ENCODE data around the gene SULF2.

Gene SULF2

DNA sequence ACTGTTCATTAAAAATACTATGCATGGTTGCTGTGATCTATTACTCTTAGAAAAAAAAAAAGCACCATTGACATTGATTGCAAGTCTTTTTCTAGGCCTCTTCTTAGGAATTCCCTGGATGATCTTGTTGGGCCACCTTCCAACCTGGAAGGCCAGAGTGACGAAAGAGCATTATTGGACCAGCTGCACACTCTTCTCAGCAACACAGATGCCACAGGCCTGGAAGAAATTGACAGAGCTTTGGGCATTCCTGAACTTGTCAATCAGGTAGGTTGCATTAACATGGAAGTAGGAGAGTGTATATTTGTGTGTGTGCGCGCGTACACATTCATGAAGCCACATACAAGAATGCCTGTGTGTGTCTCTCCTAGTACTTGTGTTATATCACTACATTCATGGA, 143.2 kb downstream of the SULF2 start:
- DNase-seq, result no peak

DNA sequence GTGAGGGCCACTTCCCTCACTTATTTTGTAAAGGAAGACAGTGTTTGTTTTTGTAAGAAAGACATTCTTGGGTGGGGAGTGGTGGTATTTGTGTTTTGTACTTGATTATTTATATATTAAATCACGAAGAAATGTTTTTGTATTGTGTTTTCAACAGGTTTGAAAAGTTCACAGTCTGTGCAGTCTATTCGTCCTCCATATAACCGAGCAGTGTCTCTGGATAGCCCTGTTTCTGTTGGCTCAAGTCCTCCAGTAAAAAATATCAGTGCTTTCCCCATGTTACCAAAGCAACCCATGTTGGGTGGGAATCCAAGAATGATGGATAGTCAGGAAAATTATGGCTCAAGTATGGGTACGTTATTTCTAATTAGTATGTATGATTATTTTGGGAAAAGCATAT, 146.4 kb downstream of the SULF2 start:
- no peak for DNase-seq

DNA sequence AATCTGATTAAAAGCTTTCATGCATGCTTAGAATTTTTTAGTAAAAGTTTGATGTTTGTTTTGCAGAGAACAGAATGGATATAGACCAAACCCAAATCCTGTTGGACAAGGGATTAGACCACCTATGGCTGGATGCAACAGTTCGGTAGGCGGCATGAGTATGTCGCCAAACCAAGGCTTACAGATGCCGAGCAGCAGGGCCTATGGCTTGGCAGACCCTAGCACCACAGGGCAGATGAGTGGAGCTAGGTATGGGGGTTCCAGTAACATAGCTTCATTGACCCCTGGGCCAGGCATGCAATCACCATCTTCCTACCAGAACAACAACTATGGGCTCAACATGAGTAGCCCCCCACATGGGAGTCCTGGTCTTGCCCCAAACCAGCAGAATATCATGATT, 150.0 kb downstream of the SULF2 start:
- no peak for DNase-seq

DNA sequence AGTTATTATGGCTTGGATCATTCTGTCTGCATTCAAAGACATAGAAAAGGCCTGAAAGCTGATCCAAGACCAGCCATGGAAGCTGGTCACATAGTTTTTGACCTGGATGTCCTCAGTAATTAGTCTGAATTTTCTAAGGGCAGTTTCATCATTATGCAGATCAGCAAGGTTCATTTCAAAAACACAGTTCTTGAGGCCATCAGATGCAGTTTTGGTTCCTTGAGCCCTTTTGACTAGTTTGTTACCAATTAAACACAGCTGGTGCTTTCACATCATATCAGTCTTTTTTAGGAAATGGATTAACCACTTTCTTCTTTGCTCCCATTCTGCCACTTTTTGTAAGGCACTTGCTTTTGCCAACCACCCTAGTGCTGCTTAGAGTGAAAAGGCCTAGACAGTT, 154.2 kb downstream of the SULF2 start:
- DNase-seq, result no peak

DNA sequence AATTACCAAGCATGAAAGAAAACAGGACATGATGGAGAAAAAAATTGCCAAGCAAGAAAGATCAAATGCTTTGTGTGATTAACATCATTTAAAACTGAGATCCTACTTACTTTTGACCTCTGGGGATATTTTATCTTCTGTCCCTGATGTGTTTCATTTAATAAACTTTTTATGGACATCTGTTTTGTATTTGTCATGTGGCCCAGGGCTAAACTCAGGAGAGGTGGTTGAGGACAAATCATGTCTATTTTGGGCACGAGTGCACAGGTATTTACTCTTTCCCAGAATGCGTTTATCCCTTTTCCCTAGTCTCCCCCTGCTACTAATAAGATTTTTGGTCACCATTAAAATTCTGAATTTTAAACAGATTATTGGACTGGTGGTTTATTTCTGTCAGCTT, 155.4 kb downstream of the SULF2 start:
- no peak for DNase-seq

DNA sequence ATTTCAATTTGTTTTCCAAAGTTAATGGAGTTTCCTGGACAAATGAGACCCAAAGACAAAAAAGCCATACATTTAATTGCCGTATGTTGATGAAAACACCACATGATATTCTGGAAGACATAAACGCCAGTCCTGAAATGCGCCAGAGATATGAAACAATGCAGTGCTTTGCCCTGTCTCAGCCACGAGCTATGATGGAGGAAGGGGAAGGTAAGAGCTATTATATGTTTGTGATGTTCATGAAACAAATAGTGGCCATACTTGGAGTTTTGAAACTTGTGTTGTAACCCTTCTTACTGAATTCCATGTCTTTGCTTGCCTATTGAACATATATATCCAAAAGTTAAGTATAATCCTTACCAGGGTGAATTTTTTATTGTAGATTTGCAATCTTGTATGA, 157.7 kb downstream of the SULF2 start:
- DNase-seq, result no peak

DNA sequence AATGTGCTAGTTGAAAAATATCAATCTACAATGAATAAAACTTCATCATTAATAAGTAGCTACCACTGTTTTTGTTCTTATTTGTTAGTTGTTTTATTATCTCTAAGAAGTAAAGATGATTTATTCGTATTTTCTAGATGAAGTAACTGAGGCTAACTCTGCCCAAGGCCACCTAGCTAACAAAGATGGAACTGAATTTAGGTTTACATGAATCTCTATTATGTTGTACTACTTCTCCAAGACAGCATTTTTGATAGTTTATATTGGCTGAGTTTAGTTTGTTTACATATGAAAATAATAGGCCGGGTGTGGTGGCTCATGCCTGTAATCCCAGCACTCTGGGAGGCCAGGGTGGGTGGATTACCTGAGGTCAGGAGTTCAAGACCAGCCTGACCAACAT, 162.1 kb downstream of the SULF2 start:
- no peak for DNase-seq

DNA sequence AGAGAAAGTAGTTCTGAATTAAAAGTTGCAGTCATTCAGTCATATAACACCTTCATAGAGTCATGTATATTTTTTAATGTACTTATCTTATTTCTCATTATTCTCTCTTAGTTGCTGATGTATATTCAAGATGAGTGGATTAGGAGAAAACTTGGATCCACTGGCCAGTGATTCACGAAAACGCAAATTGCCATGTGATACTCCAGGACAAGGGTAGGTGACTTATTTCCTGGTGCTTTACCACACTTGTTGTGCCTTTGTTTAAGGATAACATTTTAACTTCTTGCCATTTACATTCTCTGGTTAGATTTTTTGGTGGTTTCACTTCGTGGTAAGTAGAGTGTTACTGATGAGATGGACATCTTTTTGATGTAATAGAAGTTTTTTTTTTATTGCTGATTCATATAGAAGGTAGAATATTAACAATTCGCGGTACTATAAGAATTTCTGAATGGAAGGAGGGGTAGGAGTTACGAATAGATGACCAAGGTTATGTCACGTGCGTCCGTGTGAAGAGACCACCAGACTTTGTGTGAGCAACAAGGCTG, 163.1 kb downstream of the SULF2 start:
- DNase-seq, result no peak

DNA sequence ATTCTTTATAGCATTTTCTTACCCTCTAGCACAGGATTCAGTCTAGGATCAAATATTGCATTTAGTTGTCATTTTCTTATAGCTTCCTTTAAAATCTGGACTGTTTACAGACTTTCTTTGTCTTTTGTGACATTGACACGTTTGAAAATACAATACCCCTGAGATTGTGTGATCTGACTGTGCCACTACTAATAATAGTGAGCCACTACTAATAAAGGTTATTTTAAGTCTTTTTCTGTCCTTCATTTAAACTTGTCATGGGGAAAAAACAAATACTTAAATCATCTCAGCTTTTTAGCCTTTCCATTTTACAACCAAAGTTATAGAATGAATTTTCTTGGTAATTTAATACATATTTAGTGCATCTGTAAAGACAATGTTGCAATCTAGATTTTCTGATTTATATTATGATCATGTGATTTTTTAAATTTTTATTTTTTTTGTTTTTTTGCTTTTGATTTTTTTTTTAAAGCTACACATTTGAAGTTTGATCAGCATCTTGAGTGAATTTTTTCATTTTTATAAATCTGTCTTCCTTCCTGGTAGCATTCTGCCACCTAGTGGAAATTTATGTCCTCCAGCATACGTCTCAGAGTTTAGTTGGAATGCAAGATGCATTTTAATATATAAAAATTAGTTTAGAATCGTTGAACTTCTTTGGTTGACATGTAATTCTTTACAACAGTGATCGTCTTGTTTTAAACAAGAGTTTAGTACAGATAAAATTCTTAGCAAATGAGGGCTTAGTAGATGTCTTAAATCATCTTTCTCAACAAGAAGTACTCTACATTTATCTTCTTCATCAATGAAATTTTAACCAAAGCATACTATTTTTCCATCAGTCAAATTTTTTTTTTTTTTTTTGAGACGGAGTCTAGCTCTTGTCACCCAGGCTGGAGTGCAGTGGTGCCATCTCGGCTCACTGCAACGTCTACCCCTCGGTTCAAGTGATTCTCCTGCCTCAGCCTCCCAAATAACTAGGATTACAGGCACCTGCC, 164.2 kb downstream of the SULF2 start:
- DNase-seq, result peak; percentile 6

DNA sequence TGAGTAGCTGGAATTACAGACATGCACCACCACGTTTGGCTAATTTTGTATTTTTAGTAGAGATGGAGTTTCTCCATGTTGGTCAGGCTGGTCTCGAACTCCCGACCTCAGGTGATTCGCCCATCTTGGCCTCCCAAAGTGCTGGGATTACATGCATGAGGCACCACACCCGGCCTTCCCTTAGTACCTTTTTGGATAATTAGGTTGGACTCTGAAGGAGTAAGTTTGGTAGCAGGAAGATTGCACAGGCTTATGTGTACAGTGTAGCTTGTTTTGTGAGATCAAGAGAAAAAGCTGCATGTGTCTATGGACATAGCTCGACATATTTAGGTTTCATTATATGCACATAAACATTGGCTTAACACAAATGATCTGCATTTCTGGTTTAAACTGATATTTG, 166.8 kb downstream of the SULF2 start:
- DNase-seq, result no peak

DNA sequence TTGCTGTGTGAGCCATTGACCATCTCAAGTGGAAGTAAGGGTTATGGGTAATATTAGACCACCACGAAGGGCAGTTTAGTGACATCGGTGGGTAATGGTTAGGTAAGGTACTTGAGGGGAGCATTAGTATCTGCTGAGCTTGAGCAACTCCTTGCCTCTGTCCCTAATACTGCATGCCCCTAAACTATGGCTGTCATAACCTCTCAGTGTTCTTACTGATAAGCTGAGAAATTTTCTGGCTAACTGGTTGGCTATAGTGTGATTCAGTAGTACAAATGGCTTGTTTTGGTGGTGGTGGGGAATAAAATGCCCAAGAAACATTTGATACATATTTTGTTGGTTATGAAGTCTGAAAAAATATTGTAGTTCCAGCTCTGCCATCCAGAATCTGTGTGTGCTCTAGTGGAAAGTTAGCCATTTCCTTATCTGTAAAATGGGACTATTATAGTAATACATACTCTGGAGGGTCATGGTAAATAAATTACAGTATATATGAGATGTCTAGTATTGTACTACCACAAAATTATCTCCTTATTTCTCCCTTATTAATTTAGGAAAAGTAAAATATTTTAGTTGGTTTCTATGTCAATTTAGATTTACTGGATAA, 170.5 kb downstream of the SULF2 start:
- DNase-seq, result no peak

DNA sequence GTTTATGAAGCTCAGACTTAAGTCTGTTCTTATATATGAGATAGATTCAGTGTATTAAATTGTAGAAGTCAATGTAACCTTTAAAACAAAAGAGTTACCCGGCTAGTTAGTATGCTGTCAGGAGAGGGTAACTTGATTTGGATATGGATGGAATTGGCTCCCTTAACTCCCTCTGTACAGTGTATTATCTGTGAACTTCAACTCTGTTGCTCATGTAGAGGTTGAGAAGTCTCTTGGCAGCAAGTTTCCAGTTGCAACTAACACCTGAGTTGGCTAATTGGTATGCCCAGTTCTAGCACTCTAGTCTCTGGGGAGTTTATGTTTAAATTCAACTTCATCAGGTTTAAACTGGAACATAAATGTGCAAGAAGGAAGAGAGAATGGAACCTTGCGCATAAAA, 172.6 kb downstream of the SULF2 start:
- DNase-seq, result no peak

DNA sequence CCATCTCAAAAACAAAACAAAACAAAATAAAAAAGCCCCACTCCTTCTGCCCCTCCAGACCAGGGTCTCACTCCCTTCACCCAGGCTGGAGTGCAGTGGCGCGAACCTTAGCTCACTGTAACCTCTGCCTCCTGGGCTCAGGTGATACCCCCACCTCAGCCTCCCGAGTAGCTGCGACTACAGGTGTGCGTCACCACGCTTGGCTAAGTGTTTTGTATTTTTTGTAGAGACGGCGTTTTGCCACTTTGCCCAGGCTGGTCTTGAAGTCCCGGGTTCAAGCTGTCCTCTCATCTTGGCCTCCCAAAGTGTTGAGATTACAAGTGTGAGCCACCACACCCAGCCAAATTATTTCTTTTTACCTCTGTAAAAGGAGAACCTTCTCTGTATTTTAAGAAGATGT, 173.5 kb downstream of the SULF2 start:
- DNase-seq, result no peak

DNA sequence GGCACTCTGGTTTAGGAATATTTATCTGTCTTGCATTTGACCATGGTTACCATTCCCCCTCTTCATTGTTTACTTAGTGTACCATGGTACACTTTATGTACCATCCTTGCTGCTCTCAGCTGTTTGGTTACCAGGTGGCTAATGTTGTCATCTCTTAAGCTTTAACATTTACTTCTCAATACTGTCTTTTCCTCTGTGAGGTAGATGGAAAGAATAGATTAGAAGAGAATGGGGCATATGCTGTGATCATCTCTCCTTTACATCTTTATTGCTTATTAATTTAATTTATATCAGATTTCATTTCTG, 174.4 kb downstream of the SULF2 start:
- no peak for DNase-seq

DNA sequence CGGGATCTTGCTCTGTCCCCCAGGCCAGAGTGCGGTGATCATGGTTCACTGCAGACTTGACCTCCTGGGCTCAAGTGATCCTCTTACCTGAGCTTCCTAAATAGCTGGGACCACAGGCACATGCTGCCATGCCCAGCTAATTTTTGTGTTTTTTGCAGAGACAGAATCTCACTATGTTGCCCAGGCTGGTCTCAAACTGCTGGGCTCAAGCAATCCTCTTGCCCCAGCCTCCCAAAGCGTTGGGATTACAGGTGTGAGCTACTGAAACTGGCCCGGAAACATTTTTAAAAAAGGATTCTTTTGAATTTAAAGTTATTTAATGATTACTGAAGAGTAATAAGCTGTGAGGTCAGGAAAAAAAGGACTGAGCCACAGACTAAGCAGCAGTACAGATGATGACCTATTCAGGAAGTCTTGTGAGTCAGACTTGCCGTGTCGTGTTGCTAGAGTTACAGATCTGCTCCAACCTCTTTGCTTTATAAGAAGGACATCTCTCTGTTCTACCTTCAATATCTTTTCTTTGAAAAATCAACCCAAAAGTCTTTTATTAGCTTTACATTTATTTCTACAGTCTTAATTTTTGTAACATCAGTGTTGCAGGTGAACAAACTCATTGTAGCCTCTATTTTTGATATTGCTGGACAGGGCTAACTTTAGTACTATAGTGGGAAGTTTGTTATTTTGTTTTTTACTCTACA, 174.9 kb downstream of the SULF2 start:
- DNase-seq, result no peak

DNA sequence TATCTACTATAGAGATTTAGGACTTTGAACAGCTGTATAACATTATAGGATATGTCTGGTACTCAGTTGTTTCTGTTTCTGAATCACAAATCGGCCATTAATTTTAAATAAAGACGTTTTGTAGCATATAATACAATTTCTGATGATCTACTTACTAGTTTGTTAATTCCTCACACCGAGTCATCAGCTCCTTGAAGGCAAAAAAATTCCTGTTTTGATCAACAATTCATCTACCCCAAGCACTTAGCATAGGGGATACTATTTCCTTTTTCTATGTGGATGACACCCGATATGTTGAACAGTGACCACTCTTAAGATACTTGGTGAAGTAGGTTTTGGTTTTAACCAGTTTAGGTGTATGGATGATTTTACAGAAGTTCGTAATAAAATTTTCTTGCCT, 176.3 kb downstream of the SULF2 start:
- DNase-seq, result no peak
